Small intestine (tissue), 16 donors: ENCODE data around the gene SMCO4. TPM values are rescaled to one million over a fixed set of nuclear protein-coding genes. Genes with fewer than 3 reads are reported as not detected.
"Not testable (repeated sequence)": the region's sequence is repeated elsewhere in the genome, so short reads cannot be mapped to it uniquely, and the experiment has no call there.

ENCODE experiments used
- DNase-seq, 2 donors: peaks; one replicate each; pipeline versions ENCODE4 v3.0.0 to v3.0.0-alpha.2; 2013
- FAIRE-seq: peaks from 2 replicates; lab custom pipeline; 2012; peaks lifted over from hg19 to GRCh38; lab: Jason Lieb, UNC
- H3K27ac ChIP-seq, 3 donors: one replicate each; pipeline ENCODE4 v1.5.1; 2013; ENCODE audit warnings: low read length in 2 of 3, mild to moderate bottlenecking in 2 of 3, control low read depth in 1 of 3, inconsistent platforms in 1 of 3, low read depth in 1 of 3, moderate library complexity in 1 of 3
- H3K27me3 ChIP-seq, 3 donors: one replicate each; pipeline ENCODE4 v1.6.1; 2013; ENCODE audit warnings: low read length in 3 of 3, inconsistent platforms in 1 of 3; ENCODE audit not compliant: control insufficient read depth in 3 of 3, insufficient read depth in 3 of 3
- H3K36me3 ChIP-seq, 3 donors: one replicate each; pipeline ENCODE4 v1.6.1; 2013; ENCODE audit warnings: low read length in 3 of 3, inconsistent platforms in 1 of 3, low read depth in 1 of 3, mild to moderate bottlenecking in 1 of 3, moderate library complexity in 1 of 3; ENCODE audit not compliant: control insufficient read depth in 3 of 3, insufficient read depth in 2 of 3
- H3K4me1 ChIP-seq, 3 donors: one replicate each; pipeline ENCODE4 v1.6.1; 2013; ENCODE audit warnings: low read length in 2 of 3, inconsistent platforms in 1 of 3, low read depth in 1 of 3, mild to moderate bottlenecking in 1 of 3, moderate library complexity in 1 of 3; ENCODE audit not compliant: control insufficient read depth in 3 of 3, insufficient read depth in 2 of 3
- H3K4me3 ChIP-seq, 3 donors: one replicate each; pipeline ENCODE4 v1.5.1; 2013; ENCODE audit warnings: low read length in 3 of 3, control low read depth in 1 of 3, inconsistent platforms in 1 of 3, low read depth in 1 of 3, mild to moderate bottlenecking in 1 of 3, moderate library complexity in 1 of 3
- H3K9me3 ChIP-seq, 2 donors: one replicate each; pipeline ENCODE4 v1.6.1; 2013; ENCODE audit warnings: low read depth in 1 of 2, low read length in 1 of 2; ENCODE audit not compliant: control insufficient read depth in 2 of 2, insufficient read depth in 1 of 2
- WGBS, 3 donors: extraction: QIAGEN DNeasy Blood & Tissue Kit; methylation state at CpG; one replicate each; pipeline ENCODE4 v1.1.7; 2013; 5-methylcytosine and 5-hydroxymethylcytosine counted together
- long read RNA-seq, 10 donors: transcript quantifications; one replicate each; lab custom pipeline, GENCODE V29; 2026
- polyA plus RNA-seq, 4 donors: library from polyadenylated mRNA; stranded (reverse) in 3 of 4; unstranded in 1 of 4; fragments of 200-250 nt in 3 of 4; fragments of 120-200 nt in 1 of 4; gene quantifications; one replicate each; pipeline versions ENCODE4 v1.2.1 to v1.2.3, GENCODE V29; 2013
- donor health status: healthy with polysubstance abuse.
- donor health status: control.
- donor health status: control.
- donor health status: Bipolar disorder and iron deficiency.
- donor health status: healthy.

The SMCO4 gene
- 100 to 1,000 TPM in 2 of 4 donors, 10 to 100 TPM in 2; 51.0 to 207 (median 95.7) TPM for polyA plus RNA-seq
- long read RNA-seq, donor 1, transcript SMCO4-201 (3 exons, 1,104 nt): major isoform, 21 of 21 reads
- long read RNA-seq, donor 1, partial matches to known transcripts: 0 of 21 reads
- long read RNA-seq, donor 1, other reads (novel, unspliced or antisense): 0 of 21 reads
- long read RNA-seq, donor 2, partial matches to known transcripts: 0 of 11 reads
- long read RNA-seq, donor 2, other reads (novel, unspliced or antisense): 5 of 11 reads
- long read RNA-seq, donor 3, transcript SMCO4-201 (3 exons, 1,104 nt): major isoform, 6 of 6 reads
- long read RNA-seq, donor 3, partial matches to known transcripts: 0 of 6 reads
- long read RNA-seq, donor 3, other reads (novel, unspliced or antisense): 0 of 6 reads
- long read RNA-seq, donor 4: 0 reads
- long read RNA-seq, donor 5, partial matches to known transcripts: 0 of 1 reads
- long read RNA-seq, donor 5, other reads (novel, unspliced or antisense): 0 of 1 reads
- long read RNA-seq, donor 6, transcript SMCO4-201 (3 exons, 1,104 nt): major isoform, 7 of 8 reads
- long read RNA-seq, donor 6, partial matches to known transcripts: 0 of 8 reads
- long read RNA-seq, donor 6, other reads (novel, unspliced or antisense): 0 of 8 reads
- long read RNA-seq, donor 7: 0 reads
- long read RNA-seq, donor 8: 0 reads
- long read RNA-seq, donor 9, partial matches to known transcripts: 0 of 2 reads
- long read RNA-seq, donor 9, other reads (novel, unspliced or antisense): 0 of 2 reads
- long read RNA-seq, donor 10, transcript SMCO4-201 (3 exons, 1,104 nt): major isoform, 9 of 12 reads
- long read RNA-seq, donor 10, partial matches to known transcripts: 0 of 12 reads
- long read RNA-seq, donor 10, other reads (novel, unspliced or antisense): 0 of 12 reads

GRCh38 chr11:93543292-93543977 lies at the start of gene SMCO4:
Gene SMCO4 (minus strand): TSS chr11:93543391. CDS start chr11:93479189, 64,202 bp downstream.
- 2 to 5% (median 4%) methylated on average over 32 to 59 of the region's 59 CpGs for WGBS, 3 donors
- FAIRE-seq (no peak), DNase-seq (peak; percentile 86 to 90)
- H3K27me3 ChIP-seq: no peaks in the 10 kb centered on the region
- peaks cover 2 to 7% (median 3%) of the 10 kb centered on the region in 3 donors for H3K4me1 ChIP-seq
- peak within 1 kb of the TSS; percentile 78 to 94 (median 84) for H3K4me3 ChIP-seq
- H3K9me3 ChIP-seq: no peaks in the 10 kb centered on the region
- H3K27ac ChIP-seq: peak within 1 kb of the TSS; percentile 69 to 95 (median 82)
- no peaks in the 10 kb centered on the region for H3K36me3 ChIP-seq

GRCh38 chr11:93591247-93591898 lies 48.2 kb upstream of the SMCO4 start:
- Histone ChIP-seq H3K27me3 (no peaks in the 10 kb centered on the region), H3K27ac (no peak overlapping the region), H3K36me3 (no peaks in the 10 kb centered on the region), H3K4me3 (no peak overlapping the region), H3K4me1 (peaks cover 0 to 5% (median 2%) of the 10 kb centered on the region in 3 donors), H3K9me3 (no peaks in the 10 kb centered on the region)
- 70 to 92% (median 78%) methylated on average over 6 of the region's 6 CpGs for WGBS, 3 donors
- no peak for DNase-seq
- FAIRE-seq: no peak

- peak; percentile 42 to 86 for DNase-seq
- FAIRE-seq: no peak
These were observed 46.2 kb upstream of the SMCO4 start for GRCh38 chr11:93589347-93589746.

GRCh38 chr11:93587858-93588581 lies 44.8 kb upstream of the SMCO4 start:
- Histone ChIP-seq H3K9me3 (no peaks in the 10 kb centered on the region), H3K27ac (no peak overlapping the region), H3K27me3 (no peaks in the 10 kb centered on the region), H3K4me3 (no peak overlapping the region), H3K36me3 (no peaks in the 10 kb centered on the region), H3K4me1 (peaks cover 0 to 5% (median 2%) of the 10 kb centered on the region in 3 donors)
- FAIRE-seq: no peak
- peak in 1 of 2 donors; percentile 45 for DNase-seq
- 27 to 58% (median 39%) methylated on average over 8 of the region's 8 CpGs for WGBS, 3 donors

More at GRCh38 chr11:93589347-93589746, 46.2 kb upstream of the SMCO4 start:
- WGBS, 3 donors: 18 to 60% (median 34%) methylated on average over 1 of the region's 1 CpG
- Histone ChIP-seq H3K36me3 (no peaks in the 10 kb centered on the region), H3K4me1 (peaks cover 0 to 5% (median 2%) of the 10 kb centered on the region in 3 donors), H3K27me3 (no peaks in the 10 kb centered on the region), H3K9me3 (no peaks in the 10 kb centered on the region), H3K4me3 (no peak overlapping the region), H3K27ac (peak overlapping the region; percentile 19 to 32 (median 30))

GRCh38 chr11:93587425-93587824 lies 44.2 kb upstream of the SMCO4 start:
- H3K27me3 ChIP-seq, H3K4me3 ChIP-seq, H3K4me1 ChIP-seq, DNase-seq, H3K36me3 ChIP-seq, H3K27ac ChIP-seq, H3K9me3 ChIP-seq, FAIRE-seq: not testable (repeated sequence)
- WGBS, 3 donors: 97 to 100% (median 100%) methylated on average over 1 of the region's 1 CpG

GRCh38 chr11:93585758-93586157 lies 42.6 kb upstream of the SMCO4 start:
- Histone ChIP-seq H3K27me3 (no peaks in the 10 kb centered on the region), H3K4me3 (no peak overlapping the region), H3K27ac (no peak overlapping the region), H3K4me1 (peaks cover 0 to 5% (median 2%) of the 10 kb centered on the region in 3 donors), H3K36me3 (no peaks in the 10 kb centered on the region), H3K9me3 (no peaks in the 10 kb centered on the region)
- FAIRE-seq (no peak), DNase-seq (peak; percentile 58 to 61)

- H3K4me1 ChIP-seq: peaks cover 0 to 2% (median 0%) of the 10 kb centered on the region in 3 donors
- FAIRE-seq: no peak
- no peaks in the 10 kb centered on the region for H3K27me3 ChIP-seq
- no peaks in the 10 kb centered on the region for H3K9me3 ChIP-seq
- H3K27ac ChIP-seq: no peak overlapping the region
- DNase-seq: peak in 1 of 2 donors; percentile 15
- no peak overlapping the region for H3K4me3 ChIP-seq
- H3K36me3 ChIP-seq: no peaks in the 10 kb centered on the region
These were observed 40.3 kb upstream of the SMCO4 start for GRCh38 chr11:93583490-93583889.
